GM03348 (cell line): ENCODE results near the gene TSPAN14.
"Not testable (repeated sequence)": the region's sequence is repeated elsewhere in the genome, so short reads cannot be mapped to it uniquely, and the experiment has no call there.

Experiments used
- DNase-seq: peaks from one replicate; pipeline ENCODE4 v3.0.0; 2012; ENCODE audit warnings: low spot score

TSPAN14 gene, protein sequence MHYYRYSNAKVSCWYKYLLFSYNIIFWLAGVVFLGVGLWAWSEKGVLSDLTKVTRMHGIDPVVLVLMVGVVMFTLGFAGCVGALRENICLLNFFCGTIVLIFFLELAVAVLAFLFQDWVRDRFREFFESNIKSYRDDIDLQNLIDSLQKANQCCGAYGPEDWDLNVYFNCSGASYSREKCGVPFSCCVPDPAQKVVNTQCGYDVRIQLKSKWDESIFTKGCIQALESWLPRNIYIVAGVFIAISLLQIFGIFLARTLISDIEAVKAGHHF

DNA sequence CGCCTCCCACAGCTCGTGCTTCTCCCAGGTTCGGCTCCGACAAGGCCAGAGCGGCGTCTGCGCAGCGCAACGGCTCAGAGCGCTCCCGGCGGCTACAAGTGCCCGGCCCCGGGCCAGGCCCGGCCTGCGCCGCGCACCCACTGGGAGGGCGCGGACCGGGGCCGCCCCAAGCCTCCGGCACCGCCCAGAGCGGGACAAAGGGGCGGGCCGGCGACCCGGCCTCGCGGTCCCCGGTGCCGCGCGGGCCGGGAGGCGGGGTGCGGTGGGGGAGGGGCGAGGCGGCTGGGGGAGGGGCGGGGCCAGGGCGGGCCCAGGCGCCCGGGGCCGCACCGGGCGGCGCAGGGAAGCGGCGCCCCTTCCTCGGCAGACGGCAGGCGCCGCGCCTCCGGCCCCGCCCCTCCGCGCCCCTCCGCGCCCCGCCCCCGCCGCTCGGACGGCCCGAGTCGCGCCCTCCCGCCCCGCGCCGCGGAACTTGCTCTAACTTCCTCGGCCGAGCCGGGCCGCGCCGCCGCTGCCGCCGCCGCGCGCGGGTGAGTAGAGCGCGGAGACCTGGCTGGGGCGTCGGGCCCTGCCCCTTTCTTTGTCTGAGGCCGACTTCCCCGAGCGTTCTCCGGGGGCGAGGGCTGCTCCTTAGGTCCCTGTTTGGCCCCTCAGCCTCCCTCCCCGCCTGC, at the start of gene TSPAN14:
TSPAN14 (plus strand) TSS at position 469 of the 671 bp plus-strand sequence. CDS start 34,924 bp downstream, outside the sequence.
- DNase-seq = peak; percentile 96

DNA sequence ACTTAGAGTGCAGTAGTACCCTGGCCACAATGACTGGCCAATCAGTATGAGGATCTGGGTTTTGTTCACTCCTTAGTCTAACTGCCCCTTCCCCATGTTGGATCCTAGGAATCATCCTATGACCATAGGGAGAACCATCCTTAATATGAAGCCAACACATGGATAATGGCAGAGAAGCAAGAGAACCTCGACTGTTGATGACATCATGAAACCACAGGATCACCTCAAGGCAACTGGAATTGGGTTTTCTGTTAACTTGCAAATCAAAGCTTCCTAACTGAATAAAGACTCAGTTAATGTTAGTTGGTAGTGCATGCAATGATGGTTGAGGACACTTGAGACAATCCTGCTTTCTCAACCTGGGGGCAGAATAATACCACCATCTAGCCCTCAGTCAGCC, 49.1 kb upstream of the TSPAN14 start:
- DNase-seq = no peak

DNA sequence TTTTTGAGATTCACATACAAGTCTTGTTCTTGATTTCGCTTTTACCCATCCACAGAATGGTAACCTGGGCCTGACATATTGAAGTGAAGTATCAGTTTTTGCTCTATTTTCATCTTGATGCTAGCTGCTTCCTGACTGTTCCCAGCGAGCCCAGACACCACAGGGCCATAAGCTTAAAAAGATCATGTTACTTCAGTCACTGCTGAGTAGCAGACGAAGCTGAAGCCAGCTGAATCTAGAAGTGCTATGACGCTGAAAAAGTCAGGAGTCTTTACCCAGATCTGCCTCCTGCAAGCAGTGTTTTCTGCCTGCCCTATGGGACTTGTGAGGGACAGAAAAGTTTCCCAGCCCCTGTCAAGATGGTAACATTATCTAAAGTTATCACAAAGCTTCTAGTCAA, 48.5 kb upstream of the TSPAN14 start:
- DNase-seq = no peak

DNA sequence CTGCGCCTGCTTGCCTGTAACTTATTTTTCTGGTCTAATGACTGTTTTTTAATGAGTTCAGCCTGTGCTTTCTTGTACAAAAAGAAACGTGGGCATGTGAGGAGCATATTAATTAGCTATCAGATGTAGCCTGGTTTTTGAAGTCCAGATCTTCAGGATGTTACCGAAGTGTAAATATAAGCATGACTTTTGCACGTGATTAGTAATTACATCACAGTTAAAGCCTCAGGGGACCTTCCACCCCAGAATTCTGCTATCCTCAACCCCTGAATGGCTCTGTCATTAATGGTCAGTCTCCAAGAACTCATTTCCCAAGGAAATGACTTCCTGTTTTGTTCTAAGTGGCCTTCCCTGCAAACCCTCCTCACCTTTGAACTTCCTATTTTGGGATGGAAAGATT, 47.9 kb upstream of the TSPAN14 start:
- no peak for DNase-seq

DNA sequence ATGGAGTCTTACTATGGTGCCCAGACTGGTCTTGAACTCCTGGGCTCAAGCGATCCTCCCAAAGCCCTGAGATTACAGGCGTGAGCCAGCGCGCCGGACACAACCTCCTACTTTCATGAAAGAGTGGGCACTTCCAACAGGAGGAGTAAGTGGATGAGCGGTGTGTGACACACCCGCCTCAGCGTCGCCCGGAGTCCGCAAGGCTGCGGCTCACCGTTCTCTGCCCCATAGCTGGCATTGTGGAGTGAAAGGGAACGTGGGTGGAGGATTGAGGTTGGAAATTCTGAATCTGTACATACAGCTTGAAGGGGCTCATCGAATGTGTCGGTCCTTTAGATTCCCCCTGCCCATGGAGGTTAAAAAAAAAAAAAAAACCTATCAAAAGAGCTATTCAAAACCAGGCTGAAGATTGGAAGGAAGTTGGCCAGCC, 46.3 kb upstream of the TSPAN14 start:
- DNase-seq = no peak

DNA sequence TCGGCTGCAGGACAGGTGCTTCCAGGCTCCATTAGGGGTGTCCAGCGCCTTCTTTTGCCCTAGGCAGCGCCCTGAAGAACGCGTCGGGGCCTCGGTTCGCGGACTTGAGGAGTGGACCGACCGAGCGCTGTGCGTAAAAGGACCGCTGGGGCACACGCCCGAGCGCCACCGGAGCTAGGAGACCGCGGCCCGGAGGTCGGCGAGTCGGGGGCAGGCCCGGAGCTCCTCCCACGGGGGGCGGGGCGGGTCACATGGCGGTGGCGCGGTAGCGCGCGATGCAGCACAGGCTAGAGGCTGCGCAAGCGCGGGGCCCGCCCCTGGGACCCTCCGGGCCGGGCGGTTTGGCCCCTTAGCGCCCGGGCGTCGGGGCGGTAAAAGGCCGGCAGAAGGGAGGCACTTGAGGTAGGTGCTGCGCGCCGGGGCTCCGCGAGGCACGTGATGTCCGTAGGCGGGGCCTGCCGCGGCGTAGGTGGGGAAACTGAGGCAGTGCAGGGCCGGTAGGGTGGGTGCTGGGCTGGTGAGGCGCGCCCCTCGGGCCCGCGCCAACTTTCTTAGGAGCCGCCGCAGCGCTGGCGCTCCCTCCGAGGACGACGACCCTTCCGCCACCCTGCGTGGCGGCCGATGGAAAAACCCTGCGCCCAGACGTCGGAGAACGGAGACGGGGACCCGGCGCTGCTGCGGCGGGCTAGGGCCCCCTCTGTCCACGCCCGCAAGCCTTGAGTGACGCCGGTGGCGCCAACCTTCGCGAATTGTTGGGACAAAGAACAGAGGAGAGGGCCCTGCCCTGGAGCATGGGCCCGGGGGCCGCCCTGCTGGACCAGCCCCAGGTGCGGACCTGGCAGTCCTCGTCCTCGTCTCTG, 45.6 kb upstream of the TSPAN14 start, which contains the start of gene PRXL2A:
PRXL2A (plus strand) TSS at position 310 of the 860 bp plus-strand sequence. CDS start 11,917 bp downstream, outside the sequence.
- DNase-seq = peak; percentile 21

DNA sequence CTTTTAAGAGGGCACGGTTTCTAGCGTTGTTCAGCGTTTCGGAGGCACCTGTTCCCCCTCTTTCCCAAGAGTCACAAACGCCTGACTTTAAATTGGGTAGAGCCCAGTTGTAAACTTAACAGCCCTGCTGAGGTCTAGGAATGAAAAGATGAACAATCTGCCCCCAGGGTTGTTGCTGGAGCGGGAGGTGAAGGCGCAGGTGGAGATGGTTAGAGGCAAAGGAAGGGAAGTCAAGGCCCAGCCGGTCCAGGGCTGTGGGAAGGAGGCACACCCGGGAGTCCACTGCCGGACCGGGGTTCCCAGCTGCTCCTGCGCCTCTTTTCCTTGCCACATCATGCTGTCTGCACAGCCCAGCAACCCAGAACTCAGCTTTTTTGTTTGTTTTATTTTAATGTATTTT, 45.0 kb upstream of the TSPAN14 start:
- DNase-seq = no peak

DNA sequence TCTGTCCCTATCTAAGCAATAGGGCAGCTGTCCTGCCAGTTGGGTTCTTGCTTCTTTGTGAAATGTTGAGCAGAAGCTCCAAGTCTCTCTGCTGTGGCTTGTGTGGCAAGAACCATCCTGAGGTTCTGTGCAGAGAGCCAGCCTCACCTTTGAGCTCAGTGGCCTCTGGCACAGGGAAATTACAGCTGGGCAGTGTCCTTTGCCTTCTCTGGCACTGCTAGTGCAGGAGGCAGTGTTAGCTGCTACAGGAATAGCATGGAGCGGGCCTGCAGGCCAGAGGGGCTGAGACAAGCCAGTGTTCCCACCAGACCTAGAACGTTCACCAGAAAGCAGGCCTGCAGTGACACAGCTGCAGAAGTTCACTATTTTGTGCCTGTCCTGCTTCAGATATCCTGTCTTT, 44.0 kb upstream of the TSPAN14 start:
- DNase-seq = no peak

DNA sequence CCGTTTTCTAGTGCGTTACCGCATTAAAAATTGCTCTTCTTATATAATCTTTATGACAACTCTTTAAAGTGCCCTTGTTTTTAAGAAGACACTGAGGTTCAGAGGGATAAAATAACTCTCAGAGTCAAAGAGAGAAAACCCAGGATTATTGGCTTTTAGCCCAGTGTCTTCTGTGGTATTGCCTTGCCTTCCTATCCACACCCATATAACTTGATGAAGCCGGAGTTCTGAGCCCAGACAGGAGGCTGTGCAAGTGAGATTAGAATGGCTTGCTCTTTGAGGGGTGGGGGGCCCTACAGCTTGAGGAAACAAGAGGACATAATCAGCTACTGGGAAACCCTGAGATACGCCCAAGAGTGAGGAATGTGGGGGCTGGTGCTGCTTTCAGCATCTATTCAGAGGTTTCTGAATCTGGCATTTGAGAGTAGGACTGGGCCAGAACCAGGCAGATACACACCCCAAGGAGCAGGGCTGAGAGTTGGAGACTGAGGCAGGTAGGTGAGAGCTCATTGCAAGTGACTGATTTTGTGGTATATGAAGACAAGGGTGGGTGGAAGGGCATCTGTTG, 43.4 kb upstream of the TSPAN14 start:
- DNase-seq = no peak

DNA sequence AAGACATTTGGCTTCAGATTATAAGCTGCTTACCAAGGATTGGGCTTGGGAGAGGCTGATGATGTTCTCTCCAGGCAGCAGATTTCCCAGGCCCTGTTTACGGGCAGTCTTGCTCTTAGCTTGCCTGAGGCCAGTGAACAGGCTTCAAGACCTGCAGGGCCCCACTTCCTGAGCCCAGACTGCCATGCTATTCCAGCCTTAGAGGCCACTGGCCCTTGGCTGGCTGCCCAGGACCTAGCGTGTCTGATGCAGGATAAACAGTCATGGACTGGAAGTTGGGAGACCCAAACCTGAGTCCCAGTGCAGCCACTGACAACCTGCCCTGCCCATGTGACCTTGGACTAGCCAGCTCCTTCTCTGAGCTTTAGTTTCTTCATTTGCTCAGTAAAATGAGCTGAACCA, 42.8 kb upstream of the TSPAN14 start:
- no peak for DNase-seq

DNA sequence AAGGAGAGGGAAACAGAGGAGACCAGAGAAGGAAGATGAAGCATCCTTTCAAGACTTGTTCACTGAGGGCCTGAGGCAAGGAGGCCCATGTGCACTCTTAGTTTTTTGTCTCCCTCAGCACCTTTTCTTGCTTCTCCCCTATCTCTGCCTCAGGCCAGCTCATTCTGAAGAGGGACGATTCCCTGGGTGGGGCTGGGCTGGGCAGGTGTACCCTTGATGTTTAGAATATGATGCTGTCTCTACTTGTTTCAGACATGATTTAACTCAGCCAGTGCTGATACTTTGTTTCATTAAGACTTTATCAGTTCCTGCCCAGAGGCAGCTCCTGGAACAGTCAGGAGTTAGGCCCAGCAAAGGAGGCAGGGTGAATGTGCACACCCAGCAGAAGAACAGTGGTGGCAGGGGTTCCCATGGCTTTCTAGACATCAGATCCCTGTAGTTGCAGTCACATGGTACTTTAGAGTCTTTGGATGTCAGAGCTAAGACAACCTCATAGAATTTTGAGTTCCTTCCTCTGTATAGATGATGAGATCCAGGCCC, 42.4 kb upstream of the TSPAN14 start:
- no peak for DNase-seq

DNA sequence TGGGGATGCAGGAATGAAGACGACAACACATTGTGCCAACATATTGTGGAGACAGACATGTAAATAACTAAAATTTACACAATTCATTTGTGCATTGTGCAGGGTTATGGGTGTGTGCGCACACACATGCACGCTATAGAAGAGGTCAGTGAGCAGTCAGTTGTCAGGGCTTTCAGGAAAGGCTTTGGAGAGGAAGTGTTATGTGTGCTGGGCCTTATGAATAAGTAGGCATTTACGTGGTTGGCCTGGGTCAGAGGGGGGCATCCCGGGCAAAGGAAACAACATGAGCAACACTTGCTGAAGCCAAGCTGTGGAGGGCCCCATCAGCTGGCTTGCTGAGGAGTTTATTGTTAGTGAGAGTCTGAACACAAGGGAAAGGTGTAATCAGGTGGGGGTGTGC, 41.6 kb upstream of the TSPAN14 start:
- no peak for DNase-seq

DNA sequence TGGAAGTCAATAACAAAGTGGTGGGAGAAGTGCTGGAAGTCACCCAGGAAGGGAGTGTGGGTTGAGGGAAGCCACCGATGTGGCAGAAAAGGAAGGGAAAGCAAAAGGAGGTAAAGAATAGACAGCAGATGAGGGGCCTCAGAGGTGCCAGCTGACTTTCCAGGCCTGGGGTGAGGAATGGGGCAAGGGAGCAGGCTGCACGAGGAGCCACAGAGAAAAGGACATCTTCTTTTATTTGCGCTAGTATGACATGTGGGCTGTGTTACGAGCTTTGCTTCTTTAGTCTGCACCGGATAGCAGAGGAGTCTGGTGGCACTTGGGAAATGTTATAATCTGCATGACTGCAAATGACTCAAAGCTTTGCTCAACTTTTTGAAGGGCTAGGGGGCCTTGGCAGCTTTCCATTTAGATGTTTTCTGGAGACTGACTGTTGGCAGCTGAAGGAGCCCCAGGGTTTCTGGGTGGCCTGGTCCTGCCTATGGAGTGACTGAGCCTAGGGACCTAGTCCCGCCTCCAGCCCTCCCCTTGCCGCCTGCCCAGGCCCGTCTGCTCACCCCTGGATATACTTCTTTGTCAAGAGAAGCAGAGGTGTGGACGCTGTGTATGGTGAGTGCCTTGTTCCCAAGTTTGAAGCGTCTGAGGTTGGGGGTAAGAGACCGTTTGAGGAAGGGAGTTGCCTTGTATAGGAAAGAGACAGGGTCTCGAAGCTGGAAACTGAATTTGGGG, 40.7 kb upstream of the TSPAN14 start:
- no peak for DNase-seq

DNA sequence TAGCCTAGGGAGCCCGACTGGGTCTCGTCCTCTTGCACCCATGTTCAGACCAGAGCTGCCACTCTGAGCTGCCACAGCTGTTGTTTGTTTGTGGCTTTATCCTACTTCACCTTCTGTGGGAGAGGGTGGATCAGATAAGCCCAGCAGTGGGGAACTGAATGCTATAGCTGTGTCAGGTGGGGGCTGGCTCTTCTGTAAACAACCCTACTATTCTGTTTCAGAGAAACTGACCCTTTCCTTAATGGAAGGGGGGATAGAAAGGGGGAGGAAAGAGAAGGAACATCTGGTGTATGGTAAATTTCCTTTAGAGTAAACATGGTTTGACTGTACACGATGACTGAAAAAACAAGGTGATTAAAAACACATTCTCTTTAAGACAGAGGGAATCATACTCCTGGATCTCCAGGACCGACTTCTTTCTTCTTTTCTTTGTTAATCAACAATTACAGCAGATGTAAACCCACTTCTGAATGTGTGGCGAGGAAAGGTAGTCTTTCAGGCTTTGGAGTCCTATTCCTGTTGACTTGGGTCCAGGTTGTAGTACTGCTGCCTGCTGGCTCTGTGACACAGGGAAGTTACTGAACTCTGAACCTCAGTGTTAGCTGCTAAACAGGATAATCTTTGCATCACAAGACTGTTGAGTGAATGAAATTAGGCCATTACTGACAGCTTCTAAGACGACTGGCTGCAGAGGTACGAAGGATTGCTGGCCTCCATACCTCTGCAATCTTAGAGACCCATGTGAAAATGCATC, 39.8 kb upstream of the TSPAN14 start:
- DNase-seq = no peak

DNA sequence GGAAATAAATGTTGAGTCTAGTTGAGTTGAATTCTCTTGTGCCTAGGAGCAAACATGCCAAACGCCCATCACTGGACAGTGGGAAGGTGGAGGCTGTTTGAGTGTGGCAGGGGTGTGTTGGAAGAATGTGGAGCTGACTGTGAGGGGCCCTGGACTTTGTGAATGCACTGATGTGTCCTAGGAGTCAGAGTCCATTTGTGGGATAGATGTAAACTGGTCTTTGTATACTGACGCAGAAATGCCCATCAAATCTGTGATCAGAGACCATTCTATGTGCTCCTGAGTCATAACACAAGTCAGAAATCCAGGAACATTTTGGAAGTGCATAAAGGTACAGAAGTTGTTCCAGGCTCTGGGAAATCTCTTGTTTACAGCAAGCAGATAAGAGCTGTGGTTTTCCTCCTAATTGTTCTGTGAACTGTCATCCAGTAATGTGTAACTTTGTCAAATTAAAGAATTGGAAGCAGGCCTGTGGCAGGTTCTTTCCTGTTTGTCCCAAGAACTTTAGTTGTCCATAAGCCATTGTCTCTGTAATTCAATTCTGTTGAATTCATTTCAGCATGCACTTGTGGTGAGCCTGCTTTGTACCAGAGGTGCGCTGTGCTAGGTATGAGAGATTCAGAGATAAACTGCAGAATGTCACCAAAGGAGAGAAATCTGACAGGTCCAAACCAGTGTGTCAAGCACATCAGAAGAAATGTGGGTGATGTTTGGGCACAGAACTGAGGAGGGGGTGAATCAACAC, 38.2 kb upstream of the TSPAN14 start:
- no peak for DNase-seq

DNA sequence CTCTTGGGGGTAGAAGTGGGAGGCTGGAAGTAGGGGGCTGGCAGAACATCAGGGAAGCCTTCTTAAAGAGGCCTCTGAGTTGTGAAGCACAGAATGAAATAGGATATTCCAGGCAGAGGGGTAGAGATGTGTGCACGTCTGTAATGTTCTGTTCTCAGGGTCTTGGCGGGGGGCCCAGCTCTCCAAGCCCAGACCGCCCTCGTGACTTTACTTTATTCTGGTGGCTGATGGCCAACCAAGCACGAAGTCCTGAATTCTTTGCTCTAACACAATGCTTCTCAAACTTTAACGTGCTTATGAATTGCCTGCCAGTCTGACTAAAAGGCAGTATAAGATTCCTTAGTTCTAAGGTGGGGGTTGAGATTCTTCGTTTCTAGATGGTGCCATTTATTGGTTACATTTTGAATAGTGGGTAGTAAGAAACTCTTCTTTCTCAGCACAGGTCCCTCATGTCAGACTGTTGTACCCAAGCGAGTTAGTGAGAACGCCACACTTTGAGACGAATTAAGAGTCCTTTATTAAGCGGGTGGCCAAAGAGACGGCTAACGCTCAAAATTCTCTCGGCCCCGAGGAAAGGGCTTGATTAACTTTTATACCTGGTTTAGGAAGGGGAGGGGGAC, 37.5 kb upstream of the TSPAN14 start:
- DNase-seq = no peak

DNA sequence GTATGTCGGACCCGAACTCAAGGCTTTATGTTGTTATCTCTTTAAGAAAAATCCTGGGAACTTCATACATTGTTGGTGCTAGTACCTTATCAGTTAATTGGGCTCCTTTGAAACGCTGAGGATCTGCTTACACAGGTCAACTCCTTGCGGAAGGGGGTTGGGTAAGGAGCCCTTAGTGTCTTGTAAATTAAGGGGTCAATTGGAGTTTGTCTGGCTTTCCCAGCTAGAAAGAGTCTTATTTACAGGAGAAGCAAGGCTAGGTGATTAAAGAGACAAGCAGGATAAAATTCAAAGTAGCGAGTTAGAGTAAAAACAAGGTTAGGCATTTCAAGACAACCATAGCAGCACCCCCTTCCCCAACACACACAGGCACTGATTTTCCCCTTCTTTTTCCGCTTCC, 36.9 kb upstream of the TSPAN14 start:
- not testable (repeated sequence) for DNase-seq

DNA sequence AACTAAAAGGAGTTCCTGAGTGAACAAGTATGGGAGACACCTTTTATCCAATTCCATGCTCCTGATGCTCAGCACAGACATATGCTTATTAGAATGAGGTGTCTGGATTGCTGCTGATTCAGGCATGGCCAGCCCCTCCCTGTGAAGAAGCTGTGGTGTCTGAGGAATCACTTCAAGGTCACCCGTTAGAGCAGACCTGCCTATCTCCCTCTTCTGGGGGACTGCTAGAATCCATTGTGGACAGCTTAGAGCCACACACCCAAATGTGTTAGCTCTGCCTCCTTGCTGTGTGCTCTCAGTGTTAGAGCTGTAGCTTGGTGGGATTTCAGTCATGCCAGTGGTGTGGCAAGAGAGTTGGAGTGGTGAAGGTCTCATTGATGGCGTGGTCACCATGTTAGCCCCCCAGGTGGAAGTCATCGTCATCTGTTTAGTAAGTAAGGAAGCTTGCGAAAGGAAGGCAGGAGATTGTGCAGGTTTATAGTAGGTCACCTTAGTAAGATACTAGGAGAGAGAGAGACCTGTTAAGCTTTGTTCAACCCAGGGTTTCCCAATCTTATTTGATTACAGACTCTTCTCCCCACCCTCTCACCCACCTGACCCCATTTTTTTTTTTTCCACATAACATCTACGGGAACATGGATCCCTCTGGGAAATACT, 32.9 kb upstream of the TSPAN14 start:
- no peak for DNase-seq
